ENCODE measurements around the gene CLPTM1L.

DNA sequence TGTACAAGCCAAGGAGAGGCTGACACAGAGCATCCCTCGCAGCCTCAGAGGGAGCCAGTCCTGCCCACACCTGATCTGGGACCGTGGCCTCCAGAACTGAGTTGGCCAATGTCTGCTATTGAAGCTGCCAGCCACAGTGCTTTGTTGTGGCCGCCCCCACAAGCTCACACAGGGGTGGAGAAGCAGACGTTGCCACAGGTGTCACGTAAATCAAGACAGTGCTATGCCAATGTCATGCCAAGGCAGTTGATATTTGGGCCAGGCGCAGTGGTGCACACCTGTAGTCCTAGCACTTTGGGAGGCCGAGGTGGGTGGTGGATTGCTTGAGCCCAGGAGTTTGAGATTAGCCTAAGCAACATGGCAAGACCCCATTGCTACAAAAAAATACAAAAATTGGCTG, 32.7 kb downstream of the CLPTM1L start:
- no peak for TF ChIP-seq POLR2A (IDR thresholded peaks at IDR 0.05; ENCODE audit: low read depth)
- TF ChIP-seq, protein P1, sequence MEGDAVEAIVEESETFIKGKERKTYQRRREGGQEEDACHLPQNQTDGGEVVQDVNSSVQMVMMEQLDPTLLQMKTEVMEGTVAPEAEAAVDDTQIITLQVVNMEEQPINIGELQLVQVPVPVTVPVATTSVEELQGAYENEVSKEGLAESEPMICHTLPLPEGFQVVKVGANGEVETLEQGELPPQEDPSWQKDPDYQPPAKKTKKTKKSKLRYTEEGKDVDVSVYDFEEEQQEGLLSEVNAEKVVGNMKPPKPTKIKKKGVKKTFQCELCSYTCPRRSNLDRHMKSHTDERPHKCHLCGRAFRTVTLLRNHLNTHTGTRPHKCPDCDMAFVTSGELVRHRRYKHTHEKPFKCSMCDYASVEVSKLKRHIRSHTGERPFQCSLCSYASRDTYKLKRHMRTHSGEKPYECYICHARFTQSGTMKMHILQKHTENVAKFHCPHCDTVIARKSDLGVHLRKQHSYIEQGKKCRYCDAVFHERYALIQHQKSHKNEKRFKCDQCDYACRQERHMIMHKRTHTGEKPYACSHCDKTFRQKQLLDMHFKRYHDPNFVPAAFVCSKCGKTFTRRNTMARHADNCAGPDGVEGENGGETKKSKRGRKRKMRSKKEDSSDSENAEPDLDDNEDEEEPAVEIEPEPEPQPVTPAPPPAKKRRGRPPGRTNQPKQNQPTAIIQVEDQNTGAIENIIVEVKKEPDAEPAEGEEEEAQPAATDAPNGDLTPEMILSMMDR (IDR thresholded peaks at IDR 0.05) = no peak
- TF ChIP-seq POLR2AphosphoS5 (IDR thresholded peaks at IDR 0.05) = no peak
- TF ChIP-seq EP300 (IDR thresholded peaks at IDR 0.05) = no peak
